HG02840 (cell line): ENCODE results near the gene TMEM209.
"Not testable (repeated sequence)": the region's sequence is repeated elsewhere in the genome, so short reads cannot be mapped to it uniquely, and the experiment has no call there.

Source experiments
- ATAC-seq: cut with Tn5 transposase; IDR thresholded peaks from one replicate; pipeline ENCODE4 v1.9.1; 2021; ENCODE audit warnings: mild to moderate bottlenecking, moderate library complexity, moderate number of reproducible peaks; ENCODE audit not compliant: unreplicated experiment, low FRiP score

TMEM209 gene

DNA sequence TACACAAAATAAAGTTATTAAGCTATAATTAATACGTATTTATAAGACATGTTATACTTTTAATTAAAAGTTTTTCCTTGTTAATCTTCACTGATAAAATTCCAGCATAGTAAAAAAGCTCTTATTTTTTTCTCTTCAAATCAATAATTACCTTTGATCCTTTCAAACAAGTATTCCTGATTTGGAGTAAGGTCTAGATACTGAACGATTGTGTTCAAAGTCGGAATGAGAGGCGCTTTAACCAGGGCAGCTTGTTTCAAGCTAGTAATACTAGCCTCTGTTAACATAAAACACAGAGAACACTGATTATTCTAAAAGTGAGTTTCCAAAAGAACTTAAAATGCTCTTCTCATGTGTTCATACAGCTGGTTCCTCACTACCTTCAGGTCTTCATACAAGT, 27.0 kb downstream of the TMEM209 start:
- ATAC-seq = no peak

GRCh38 chr7:130174237-130174959, 30.8 kb downstream of the TMEM209 start:
- no peak for ATAC-seq

- no peak for ATAC-seq
These were observed 43.0 kb downstream of the TMEM209 start for GRCh38 chr7:130162196-130162595.

- ATAC-seq = no peak
These were observed 44.8 kb downstream of the TMEM209 start for GRCh38 chr7:130160455-130160854.

DNA sequence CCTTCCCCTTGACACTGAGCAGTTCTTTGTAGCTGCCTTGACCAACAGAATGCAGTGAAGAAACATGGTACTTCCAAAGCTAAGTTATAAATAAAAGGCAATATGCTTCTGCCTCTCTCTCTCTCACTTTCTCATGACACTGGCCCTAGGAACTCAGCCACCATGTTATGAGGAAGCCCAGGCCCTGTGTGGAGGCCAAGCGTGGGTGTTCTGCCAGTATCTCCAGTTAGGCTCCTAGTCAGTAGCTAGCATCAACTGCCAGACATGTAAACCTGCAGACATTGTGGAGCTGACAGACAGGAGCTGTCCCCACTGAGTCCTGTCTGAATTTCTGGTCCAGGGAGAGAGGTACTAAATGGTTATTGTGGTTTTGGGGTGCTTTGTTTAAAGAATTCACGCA, 45.2 kb downstream of the TMEM209 start:
- no peak for ATAC-seq

DNA sequence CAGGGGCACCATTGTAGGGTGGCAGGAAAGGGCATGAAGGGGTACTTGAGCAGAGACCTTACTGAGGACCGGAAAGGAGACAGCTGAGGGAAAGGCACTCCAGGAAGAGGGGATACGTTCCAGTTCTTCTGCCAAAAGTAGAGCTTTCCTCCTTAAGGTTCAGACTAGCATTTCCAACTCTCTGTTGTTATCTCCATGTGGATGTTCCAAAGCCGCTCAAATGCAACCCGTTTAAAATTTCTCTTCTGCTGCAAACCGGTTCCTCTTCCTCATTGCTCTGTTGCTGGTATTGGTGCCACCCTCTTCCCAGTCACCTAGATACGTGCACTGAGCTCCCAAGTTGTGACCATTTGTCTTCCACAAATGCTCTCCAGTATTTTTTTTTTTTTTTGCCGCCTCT, 47.5 kb downstream of the TMEM209 start:
- no peak for ATAC-seq

- no peak for ATAC-seq
These were observed 49.1 kb downstream of the TMEM209 start for GRCh38 chr7:130156140-130156539.

DNA sequence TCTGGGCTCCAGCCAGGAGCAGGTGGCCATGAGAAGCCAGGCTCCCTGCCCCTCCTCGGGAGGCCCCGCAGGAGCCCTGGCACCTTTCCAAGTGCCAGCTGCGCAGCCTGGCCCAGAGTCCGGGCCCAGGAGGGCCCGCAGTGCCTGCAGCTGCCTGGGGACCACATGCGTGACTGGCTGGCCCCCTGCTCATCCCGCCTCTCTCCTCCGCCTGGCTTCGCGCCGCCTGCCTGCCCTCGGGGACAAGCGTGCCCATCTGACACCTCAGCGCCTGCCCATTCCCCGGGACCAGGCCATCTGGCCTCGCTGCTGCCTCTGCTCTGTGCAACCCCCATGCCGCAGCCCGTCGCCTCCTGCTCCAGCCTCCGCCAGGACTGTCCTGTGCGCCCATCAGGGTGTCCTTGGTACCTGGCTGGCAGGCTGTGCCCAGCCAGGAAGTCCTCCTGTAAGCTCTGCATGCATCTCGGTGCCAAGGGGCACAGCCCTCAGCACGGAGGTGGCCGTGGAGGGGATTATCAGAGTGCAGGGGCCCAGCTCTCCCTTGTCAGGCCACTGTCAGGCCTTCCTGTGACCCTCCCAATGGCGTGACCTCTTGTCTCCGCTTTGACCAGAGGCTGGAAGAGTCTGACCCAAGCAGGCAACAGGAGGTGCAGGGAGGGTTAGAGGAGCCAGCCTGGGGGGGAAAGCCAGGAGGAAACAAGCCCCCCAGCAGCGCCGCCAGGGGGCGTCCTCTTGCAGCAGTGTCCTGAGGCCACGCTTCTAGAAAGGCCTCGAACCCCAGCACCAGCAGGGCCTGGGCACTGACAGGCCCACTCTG, 50.5 kb downstream of the TMEM209 start:
- ATAC-seq = no peak

GRCh38 chr7:130154131-130154500, 51.1 kb downstream of the TMEM209 start:
- no peak for ATAC-seq

GRCh38 chr7:130153211-130153908, 51.8 kb downstream of the TMEM209 start:
- ATAC-seq = no peak

DNA sequence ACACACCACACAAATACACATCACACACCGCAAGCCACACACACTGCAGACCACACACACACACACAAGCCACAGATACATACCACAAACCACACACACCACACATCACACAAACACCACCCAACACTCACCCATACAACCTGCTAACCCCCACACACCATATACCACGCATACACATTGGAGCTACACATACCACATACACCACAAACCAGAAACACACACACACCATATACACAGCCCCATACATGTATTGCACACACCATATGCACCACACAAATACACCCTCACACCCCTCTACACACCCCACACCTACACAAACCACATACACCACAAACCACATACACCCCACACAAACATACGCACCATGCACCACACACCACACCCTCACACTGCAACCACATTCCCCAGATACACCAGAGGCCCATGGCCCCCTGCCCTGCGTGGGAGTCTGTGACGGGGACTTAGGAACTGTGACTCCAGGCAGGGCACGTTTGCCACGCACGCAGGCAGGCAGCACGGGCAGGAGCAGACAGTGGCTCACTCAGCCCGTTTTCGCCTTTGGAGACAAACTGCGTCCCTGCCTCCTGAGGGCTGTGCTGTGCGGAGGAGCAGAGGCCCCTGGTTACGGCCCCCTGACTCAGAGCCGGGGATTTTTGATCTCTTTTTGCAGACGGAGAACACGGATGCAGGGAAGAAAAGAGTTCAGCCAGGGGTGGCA, 52.6 kb downstream of the TMEM209 start:
- no peak for ATAC-seq

DNA sequence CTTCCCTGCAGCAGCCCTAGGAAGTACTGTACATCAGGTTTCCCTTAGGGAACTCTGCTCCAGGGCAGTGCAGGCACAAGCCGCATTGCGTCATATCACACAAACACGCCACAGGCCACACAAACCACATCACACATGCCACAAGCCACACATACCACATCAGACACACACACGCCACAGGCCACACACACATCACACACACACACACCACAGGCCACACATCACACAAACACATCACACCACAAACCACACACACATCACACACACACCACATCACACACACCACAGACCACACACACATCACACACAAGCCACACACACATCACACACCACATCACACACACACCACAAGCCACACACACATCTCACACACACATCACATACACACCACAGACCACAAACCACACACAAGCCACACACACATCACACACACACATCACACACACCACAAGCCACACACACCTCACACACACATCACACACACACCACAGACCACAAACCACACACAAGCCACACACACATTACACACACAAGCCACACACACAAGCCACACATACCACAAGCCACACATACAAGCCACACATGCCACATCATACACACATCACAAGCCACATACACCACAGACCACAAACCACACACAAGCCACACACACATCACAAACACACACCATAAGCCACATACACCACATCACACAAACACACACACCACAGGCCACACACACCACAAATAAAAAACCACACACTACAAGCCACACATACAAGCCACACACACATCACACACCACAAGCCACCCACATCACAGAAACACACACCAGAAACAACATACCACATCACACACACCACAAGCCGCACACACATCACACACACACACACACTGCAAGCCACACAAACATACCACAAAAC, 53.4 kb downstream of the TMEM209 start:
- ATAC-seq = no peak

- ATAC-seq = no peak
These were observed 54.6 kb downstream of the TMEM209 start for GRCh38 chr7:130150587-130150986.

DNA sequence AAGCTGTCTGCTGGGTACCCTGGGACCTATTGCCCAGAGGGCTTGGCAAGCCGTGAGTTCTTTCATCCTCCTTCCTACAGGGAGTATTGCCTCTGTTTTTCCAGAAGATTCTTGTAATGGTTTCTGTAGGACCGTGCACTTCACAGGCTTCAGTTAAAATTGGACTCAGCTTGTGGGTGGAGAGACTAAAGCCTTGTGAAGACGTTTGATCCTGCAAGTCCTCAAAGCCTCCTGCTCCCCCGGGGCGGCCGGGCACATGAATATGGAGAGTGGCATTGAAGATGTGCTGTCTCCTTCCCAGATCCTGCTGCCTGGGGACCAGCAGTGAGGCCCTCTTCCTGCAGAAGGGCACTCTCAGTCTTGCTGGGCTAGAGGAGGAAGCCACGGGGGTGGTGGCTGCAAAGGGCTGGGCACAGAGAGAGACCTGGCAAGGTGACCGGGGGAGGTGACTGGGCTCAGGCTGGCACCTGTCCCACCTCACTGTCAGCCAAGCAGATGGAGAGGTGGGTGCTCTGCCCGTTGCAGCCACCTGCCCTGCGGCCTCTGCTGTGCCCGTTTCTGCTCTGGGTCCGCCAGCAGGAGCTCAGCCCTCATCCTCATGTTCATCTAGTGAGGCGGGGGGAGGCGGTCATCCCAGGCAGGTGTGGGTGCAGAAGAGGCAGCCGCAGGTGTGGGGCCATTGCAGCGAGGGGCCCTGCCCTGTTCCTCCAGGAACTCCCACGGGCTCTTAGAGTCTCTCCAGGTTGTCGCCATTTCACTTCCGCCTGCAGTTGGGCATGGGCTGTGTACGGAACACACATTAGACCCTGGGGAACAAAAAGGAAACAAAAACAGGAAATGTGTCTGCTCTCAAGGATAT, 55.7 kb downstream of the TMEM209 start:
- ATAC-seq = no peak

GRCh38 chr7:130148561-130148960, 56.6 kb downstream of the TMEM209 start:
- no peak for ATAC-seq

- no peak for ATAC-seq
These were observed 57.4 kb downstream of the TMEM209 start for GRCh38 chr7:130147710-130148325.

DNA sequence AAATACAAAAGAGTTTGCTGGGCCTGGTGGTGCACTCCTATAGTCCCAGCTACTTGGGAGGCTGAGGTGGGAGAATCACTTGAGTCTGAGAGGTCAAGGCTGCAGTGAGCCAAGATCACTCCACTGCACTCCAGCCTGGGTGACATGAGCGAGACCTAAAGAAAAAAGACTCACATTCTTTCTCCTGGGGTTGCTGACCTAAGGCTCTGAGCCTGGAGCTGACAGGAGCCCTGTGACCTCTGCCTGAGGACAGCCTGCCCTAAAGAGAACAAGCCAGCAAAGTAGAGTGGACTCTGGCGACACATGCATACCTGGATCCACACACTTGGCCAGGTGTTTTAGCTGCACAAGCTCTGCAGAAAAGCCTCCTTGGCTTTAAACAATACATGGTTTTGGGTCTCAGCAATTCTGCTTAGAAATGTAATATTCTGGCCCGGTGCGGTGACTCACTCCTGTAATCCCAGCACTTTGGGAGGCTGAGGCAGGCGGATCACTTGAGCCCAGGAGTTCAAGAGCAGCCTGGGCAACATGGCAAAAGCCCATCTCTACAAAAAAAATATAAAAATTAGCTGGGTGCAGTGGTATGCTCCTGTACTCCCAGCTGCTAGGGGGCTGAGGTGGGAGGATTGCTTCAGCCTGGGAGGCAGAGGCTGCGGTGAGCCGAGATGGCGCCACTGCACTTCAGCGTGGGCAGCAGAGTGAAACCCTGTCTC, 58.4 kb downstream of the TMEM209 start:
- no peak for ATAC-seq

DNA sequence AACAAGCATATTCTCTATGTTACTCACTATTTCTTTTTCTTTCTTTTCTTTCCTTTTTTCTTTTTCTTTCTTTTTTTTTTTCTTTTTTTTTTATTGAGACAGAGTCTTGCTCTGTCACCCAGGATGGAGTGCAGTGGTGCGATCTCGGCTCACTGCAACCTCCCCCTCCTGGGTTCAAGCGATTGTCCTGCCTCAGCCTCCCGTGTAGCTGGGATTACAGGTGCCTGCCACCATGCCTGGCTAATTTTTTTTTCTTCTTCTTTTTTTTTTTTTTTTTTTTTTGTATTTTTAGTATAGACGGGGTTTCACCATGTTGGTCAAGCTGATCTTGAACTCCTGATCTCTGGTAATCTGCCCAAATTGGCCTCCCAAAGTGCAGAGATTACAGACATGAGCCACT, 59.1 kb downstream of the TMEM209 start:
- ATAC-seq = not testable (repeated sequence)
